ENCODE results near the gene OGFOD1. TPM values are rescaled to one million over a fixed set of nuclear protein-coding genes. Genes with fewer than 3 reads are reported as not detected.

The OGFOD1 gene
- total and polyA plus RNA-seq, 10 of the 15 experiments (the other 5 are each of a cell fraction or from before 2014, with no cell fraction given) = 31.4 to 119 (median 51.6) TPM

GRCh38 chr16:56450986-56451752, at the start of gene OGFOD1, which contains the start of gene NUDT21 (continued):
- TF ChIP-seq EGR1 (IDR thresholded peaks at IDR 0.05; ENCODE audit: borderline replicate concordance in 1 of 2, low read depth in 2 of 2, low read length in 2 of 2) = peak in 1 of 2 experiments; percentile 40; a peak in 1 of 3 replicates
- TF ChIP-seq, protein P1, sequence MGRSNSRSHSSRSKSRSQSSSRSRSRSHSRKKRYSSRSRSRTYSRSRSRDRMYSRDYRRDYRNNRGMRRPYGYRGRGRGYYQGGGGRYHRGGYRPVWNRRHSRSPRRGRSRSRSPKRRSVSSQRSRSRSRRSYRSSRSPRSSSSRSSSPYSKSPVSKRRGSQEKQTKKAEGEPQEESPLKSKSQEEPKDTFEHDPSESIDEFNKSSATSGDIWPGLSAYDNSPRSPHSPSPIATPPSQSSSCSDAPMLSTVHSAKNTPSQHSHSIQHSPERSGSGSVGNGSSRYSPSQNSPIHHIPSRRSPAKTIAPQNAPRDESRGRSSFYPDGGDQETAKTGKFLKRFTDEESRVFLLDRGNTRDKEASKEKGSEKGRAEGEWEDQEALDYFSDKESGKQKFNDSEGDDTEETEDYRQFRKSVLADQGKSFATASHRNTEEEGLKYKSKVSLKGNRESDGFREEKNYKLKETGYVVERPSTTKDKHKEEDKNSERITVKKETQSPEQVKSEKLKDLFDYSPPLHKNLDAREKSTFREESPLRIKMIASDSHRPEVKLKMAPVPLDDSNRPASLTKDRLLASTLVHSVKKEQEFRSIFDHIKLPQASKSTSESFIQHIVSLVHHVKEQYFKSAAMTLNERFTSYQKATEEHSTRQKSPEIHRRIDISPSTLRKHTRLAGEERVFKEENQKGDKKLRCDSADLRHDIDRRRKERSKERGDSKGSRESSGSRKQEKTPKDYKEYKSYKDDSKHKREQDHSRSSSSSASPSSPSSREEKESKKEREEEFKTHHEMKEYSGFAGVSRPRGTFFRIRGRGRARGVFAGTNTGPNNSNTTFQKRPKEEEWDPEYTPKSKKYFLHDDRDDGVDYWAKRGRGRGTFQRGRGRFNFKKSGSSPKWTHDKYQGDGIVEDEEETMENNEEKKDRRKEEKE (IDR thresholded peaks at IDR 0.05) = no peak
- peak; percentile 56 for TF ChIP-seq SIX5 (IDR thresholded peaks at IDR 0.05; ENCODE audit: low read depth, low read length, severe bottlenecking)
- TF ChIP-seq, protein P2, sequence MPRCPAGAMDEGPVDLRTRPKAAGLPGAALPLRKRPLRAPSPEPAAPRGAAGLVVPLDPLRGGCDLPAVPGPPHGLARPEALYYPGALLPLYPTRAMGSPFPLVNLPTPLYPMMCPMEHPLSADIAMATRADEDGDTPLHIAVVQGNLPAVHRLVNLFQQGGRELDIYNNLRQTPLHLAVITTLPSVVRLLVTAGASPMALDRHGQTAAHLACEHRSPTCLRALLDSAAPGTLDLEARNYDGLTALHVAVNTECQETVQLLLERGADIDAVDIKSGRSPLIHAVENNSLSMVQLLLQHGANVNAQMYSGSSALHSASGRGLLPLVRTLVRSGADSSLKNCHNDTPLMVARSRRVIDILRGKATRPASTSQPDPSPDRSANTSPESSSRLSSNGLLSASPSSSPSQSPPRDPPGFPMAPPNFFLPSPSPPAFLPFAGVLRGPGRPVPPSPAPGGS (IDR thresholded peaks at IDR 0.05; ENCODE audit: borderline replicate concordance, insufficient read depth, low read depth, low read length, poor library complexity, severe bottlenecking) = no peak
- TF ChIP-seq FOS (IDR thresholded peaks at IDR 0.05; ENCODE audit: borderline replicate concordance, extremely low read depth, insufficient read length) = peak; percentile 72
- TF ChIP-seq, protein P3, sequence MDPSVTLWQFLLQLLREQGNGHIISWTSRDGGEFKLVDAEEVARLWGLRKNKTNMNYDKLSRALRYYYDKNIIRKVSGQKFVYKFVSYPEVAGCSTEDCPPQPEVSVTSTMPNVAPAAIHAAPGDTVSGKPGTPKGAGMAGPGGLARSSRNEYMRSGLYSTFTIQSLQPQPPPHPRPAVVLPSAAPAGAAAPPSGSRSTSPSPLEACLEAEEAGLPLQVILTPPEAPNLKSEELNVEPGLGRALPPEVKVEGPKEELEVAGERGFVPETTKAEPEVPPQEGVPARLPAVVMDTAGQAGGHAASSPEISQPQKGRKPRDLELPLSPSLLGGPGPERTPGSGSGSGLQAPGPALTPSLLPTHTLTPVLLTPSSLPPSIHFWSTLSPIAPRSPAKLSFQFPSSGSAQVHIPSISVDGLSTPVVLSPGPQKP (IDR thresholded peaks at IDR 0.05; ENCODE audit: low read depth, low read length) = peak; percentile 65
- 0 out of 2 replicates have a peak, but pooled peaks have one; percentile 66 for TF ChIP-seq RB1 (IDR thresholded peaks at IDR 0.05; ENCODE audit: borderline replicate concordance)
- TF ChIP-seq, protein P4, sequence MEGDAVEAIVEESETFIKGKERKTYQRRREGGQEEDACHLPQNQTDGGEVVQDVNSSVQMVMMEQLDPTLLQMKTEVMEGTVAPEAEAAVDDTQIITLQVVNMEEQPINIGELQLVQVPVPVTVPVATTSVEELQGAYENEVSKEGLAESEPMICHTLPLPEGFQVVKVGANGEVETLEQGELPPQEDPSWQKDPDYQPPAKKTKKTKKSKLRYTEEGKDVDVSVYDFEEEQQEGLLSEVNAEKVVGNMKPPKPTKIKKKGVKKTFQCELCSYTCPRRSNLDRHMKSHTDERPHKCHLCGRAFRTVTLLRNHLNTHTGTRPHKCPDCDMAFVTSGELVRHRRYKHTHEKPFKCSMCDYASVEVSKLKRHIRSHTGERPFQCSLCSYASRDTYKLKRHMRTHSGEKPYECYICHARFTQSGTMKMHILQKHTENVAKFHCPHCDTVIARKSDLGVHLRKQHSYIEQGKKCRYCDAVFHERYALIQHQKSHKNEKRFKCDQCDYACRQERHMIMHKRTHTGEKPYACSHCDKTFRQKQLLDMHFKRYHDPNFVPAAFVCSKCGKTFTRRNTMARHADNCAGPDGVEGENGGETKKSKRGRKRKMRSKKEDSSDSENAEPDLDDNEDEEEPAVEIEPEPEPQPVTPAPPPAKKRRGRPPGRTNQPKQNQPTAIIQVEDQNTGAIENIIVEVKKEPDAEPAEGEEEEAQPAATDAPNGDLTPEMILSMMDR (IDR thresholded peaks at IDR 0.05 in 2 of 3, conservative IDR thresholded peaks at IDR 0.05 in 1 of 3; ENCODE audit: control insufficient read depth in 2 of 3, extremely low read depth in 1 of 3, insufficient read depth in 1 of 3, low read depth in 3 of 3, low read length in 3 of 3) = no peak
- no peak for TF ChIP-seq USF2 (IDR thresholded peaks at IDR 0.05; ENCODE audit: borderline replicate concordance, low read depth, low read length)
- no peak for TF ChIP-seq STAT1 (conservative IDR thresholded peaks at IDR 0.05)
- no peak for TF ChIP-seq CBX3 (IDR thresholded peaks at IDR 0.05; ENCODE audit: borderline replicate concordance, low read depth)
- no peak for TF ChIP-seq FOXM1 (IDR thresholded peaks at IDR 0.05; ENCODE audit: low read depth, low read length)
- peak; percentile 75 for TF ChIP-seq LARP7 (IDR thresholded peaks at IDR 0.05)
- TF ChIP-seq PAX5 (IDR thresholded peaks at IDR 0.05; ENCODE audit: borderline replicate concordance, low read depth, low read length) = no peak
- TF ChIP-seq JUNB (IDR thresholded peaks at IDR 0.05) = no peak
- TF ChIP-seq ZNF24 (IDR thresholded peaks at IDR 0.05) = no peak
- no peak for TF ChIP-seq WRNIP1 (IDR thresholded peaks at IDR 0.05; ENCODE audit: borderline replicate concordance, low read depth, low read length)
- TF ChIP-seq TCF3 (IDR thresholded peaks at IDR 0.05; ENCODE audit: borderline replicate concordance, insufficient read depth, low read depth, low read length) = no peak
- TF ChIP-seq KAT2A (conservative IDR thresholded peaks at IDR 0.05; ENCODE audit: control insufficient read depth, low read depth, low read length) = no peak
- TF ChIP-seq CREM (IDR thresholded peaks at IDR 0.05; ENCODE audit: low read depth) = no peak; the same call in 1 of the 2 replicates
- peak; percentile 20 for TF ChIP-seq RELA (IDR thresholded peaks at IDR 0.05; ENCODE audit: borderline replicate concordance, partially characterized antibody)

Measured in GM12878 (cell line).